HG03457 (cell line): ENCODE data around the gene M6PR.

ENCODE experiments used
- ATAC-seq: cut with Tn5 transposase; IDR thresholded peaks from one replicate; pipeline ENCODE4 v1.9.1; 2021; ENCODE audit warnings: moderate number of reproducible peaks; ENCODE audit not compliant: unreplicated experiment

M6PR gene

GRCh38 chr12:8949342-8950220 is at the start of gene M6PR:
Gene M6PR, minus strand, starts transcription at chr12:8949645. Its CDS starts 3,241 bp downstream, at chr12:8946404.
- ATAC-seq = peak; percentile 76

GRCh38 chr12:8996682-8997405 is 47.4 kb upstream of the M6PR start:
- ATAC-seq = peak; percentile 87

GRCh38 chr12:8995021-8995775 is 45.8 kb upstream of the M6PR start:
- no peak for ATAC-seq

GRCh38 chr12:8993827-8994226 is 44.4 kb upstream of the M6PR start:
- ATAC-seq = no peak

GRCh38 chr12:8991371-8992345 is 42.2 kb upstream of the M6PR start:
- no peak for ATAC-seq

- ATAC-seq = no peak
Measured at GRCh38 chr12:8989413-8989812, 40.0 kb upstream of the M6PR start, which contains the start of gene KLRG1. Gene KLRG1, plus strand, starts transcription at chr12:8989546. Its CDS starts 90 bp downstream, at chr12:8989636.

GRCh38 chr12:8987685-8988084 is 38.2 kb upstream of the M6PR start:
- ATAC-seq = no peak

- no peak for ATAC-seq
Measured at GRCh38 chr12:8987163-8987562, 37.7 kb upstream of the M6PR start.

- no peak for ATAC-seq
Measured at GRCh38 chr12:8985213-8985754, 35.8 kb upstream of the M6PR start.

GRCh38 chr12:8980137-8980536 is 30.7 kb upstream of the M6PR start:
- ATAC-seq = no peak

GRCh38 chr12:8970432-8970831 is 21.0 kb upstream of the M6PR start:
- no peak for ATAC-seq

- ATAC-seq = no peak
Measured at GRCh38 chr12:8969861-8970411, 20.5 kb upstream of the M6PR start.

GRCh38 chr12:8968761-8969160 is 19.3 kb upstream of the M6PR start:
- no peak for ATAC-seq

GRCh38 chr12:8960176-8960575 is 10.7 kb upstream of the M6PR start:
- no peak for ATAC-seq

- ATAC-seq = no peak
Measured at GRCh38 chr12:8958066-8958465, 8.6 kb upstream of the M6PR start.

GRCh38 chr12:8957561-8957960 is 8.1 kb upstream of the M6PR start:
- ATAC-seq = no peak

- no peak for ATAC-seq
Measured at GRCh38 chr12:8956772-8957171, 7.3 kb upstream of the M6PR start.

GRCh38 chr12:8956073-8956472 is 6.6 kb upstream of the M6PR start:
- ATAC-seq = no peak

- ATAC-seq = no peak
Measured at GRCh38 chr12:8953773-8954402, 4.4 kb upstream of the M6PR start.
